Left lung (tissue), 10 donors: ENCODE results near the gene RFX4. TPM values are rescaled to one million over a fixed set of nuclear protein-coding genes. Genes with fewer than 3 reads are reported as not detected.
"Not testable (repeated sequence)": the region's sequence is repeated elsewhere in the genome, so short reads cannot be mapped to it uniquely, and the experiment has no call there.

Experiments used
- ATAC-seq: fragments of 200-7000 bp; cut with Tn5 transposase; one replicate; pipeline ENCODE4 v1.9.1; 2020; ENCODE audit warnings: moderate library complexity
- DNase-seq, 4 donors: peaks; one replicate each; pipeline ENCODE4 v3.0.0-alpha.2; 2013 to 2020
- H3K27ac ChIP-seq, 2 donors: fragments of 200-600 bp; sonication (generic) in 1 of 2; one replicate each; pipeline versions ENCODE4 v1.5.0 to v1.8.0; 2020 to 2021
- H3K27me3 ChIP-seq, 2 donors: fragments of 200-600 bp; sonication (generic) in 1 of 2; one replicate each; pipeline versions ENCODE4 v1.5.0 to v1.8.0; 2020 to 2021
- H3K36me3 ChIP-seq, 2 donors: fragments of 200-600 bp; sonication (generic) in 1 of 2; one replicate each; pipeline versions ENCODE4 v1.5.0 to v1.8.0; 2020 to 2021
- H3K4me1 ChIP-seq, 2 donors: fragments of 200-600 bp; one replicate each; pipeline ENCODE4 v1.8.0; 2021
- H3K4me3 ChIP-seq, 2 donors: fragments of 200-600 bp; sonication (generic) in 1 of 2; one replicate each; pipeline versions ENCODE4 v1.5.0 to v1.8.0; 2020 to 2021; ENCODE audit warnings: mild to moderate bottlenecking in 1 of 2
- H3K9me3 ChIP-seq, 2 donors: fragments of 200-600 bp; sonication (generic) in 1 of 2; one replicate each; pipeline versions ENCODE4 v1.5.0 to v1.8.0; 2020 to 2021
- intact Hi-C, 2 donors: fragments of 100-400 bp; cut with DNase I; formaldehyde crosslinking; loops; one replicate each; pipeline versions ENCODE4 v1.11.2 to v1.14.2; 2022
- polyA plus RNA-seq, 6 donors: library from polyadenylated mRNA; unstranded; fragments of 120-200 nt; gene quantifications; one replicate each; pipeline ENCODE4 v1.2.1, GENCODE V29; 2013; ENCODE audit not compliant: insufficient read length in 6 of 6
- total RNA-seq, 2 donors: library from RNA; stranded (reverse); fragmentation: NEBNext Ultra II Directional; extraction: Animal tissue kit (Norgen Biotek cat#: 25700); gene quantifications; one replicate each; pipeline ENCODE4 v1.2.1, GENCODE V29; 2021
- TF ChIP-seq, protein P1 (sequence below), 2 donors: fragments of 200-600 bp; sonication (generic) in 1 of 2; IDR thresholded peaks; one replicate each; pipeline versions ENCODE4 v1.5.0 to v1.8.0; 2021; ENCODE audit warnings: antibody characterized with exemption in 2 of 2
- donor health status: DM: no; HTN: yes; CAD: no.
- donor health status: DM: no; HTN: no; CAD: no.

The RFX4 gene
- total and polyA plus RNA-seq, 8 donors: 0.09 TPM; not detected in 7

DNA sequence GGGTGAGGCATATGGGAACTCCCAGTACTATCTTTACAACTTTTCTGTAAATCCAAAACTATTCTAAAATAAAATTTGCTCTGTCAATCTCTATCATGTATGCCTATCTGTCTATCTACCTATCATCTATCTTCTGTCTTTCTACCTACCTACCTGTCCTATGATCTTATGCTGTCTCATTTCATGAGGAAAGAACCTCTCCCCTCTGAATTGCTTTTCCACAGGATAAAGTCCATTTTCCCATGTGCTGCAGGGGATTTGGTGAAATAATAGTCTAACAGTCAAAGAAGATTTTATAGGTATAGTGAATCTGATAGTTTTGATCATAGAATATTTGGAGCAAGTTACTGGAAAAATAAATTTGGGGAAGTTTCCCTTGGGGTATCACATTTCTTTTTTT, 104.9 kb downstream of the RFX4 start:
- intact Hi-C loops: no loop called here
- Histone ChIP-seq H3K27me3 (no peaks in the 10 kb centered on the region), H3K4me1 (no peaks in the 10 kb centered on the region), H3K27ac (no peak overlapping the region), H3K9me3 (no peaks in the 10 kb centered on the region), H3K4me3 (no peak overlapping the region), H3K36me3 (no peaks in the 10 kb centered on the region)
- no peak for DNase-seq
- TF ChIP-seq, protein P1, sequence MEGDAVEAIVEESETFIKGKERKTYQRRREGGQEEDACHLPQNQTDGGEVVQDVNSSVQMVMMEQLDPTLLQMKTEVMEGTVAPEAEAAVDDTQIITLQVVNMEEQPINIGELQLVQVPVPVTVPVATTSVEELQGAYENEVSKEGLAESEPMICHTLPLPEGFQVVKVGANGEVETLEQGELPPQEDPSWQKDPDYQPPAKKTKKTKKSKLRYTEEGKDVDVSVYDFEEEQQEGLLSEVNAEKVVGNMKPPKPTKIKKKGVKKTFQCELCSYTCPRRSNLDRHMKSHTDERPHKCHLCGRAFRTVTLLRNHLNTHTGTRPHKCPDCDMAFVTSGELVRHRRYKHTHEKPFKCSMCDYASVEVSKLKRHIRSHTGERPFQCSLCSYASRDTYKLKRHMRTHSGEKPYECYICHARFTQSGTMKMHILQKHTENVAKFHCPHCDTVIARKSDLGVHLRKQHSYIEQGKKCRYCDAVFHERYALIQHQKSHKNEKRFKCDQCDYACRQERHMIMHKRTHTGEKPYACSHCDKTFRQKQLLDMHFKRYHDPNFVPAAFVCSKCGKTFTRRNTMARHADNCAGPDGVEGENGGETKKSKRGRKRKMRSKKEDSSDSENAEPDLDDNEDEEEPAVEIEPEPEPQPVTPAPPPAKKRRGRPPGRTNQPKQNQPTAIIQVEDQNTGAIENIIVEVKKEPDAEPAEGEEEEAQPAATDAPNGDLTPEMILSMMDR (IDR thresholded peaks at IDR 0.05): no peak
- no peak for ATAC-seq

DNA sequence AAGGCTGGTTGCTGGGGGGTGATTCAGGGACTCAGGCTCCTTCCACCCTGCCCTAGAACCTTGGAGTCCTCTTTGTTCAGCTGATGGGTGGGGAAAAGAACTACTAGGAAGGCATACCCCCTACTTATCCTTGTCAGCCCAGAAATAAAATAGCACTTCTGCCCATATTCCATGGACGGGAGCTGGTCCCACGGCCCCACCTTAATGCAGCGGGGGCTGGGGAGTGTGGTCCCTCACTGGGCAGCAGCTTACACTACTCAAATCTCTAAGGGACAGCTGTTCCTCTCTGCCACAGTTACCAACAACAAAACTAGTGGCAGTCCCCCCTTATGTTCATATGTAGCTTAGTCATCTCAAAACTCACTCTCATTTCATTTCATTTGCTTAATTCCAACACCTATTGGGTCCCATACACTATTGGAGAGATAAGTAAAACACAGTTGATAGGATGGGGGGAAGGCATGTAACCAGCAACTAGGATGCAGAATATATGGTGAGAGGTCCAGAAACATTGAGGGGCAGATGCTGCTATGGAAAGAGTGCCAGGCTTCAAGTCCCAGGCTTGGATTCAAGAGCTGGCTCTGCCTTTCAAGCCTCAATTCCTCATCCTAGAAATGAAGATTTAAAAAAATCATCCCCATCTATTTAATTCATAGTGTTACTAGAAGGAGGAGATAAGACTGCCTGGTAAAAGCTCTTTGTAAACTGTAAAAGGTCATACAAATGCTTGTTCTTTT, 107.9 kb downstream of the RFX4 start:
- no peaks in the 10 kb centered on the region for H3K36me3 ChIP-seq
- intact Hi-C loops: no loop called here
- no peak for DNase-seq
- no peaks in the 10 kb centered on the region for H3K27me3 ChIP-seq
- TF ChIP-seq, protein P1 (IDR thresholded peaks at IDR 0.05): no peak
- no peaks in the 10 kb centered on the region for H3K9me3 ChIP-seq
- H3K27ac ChIP-seq: no peak overlapping the region
- no peak for ATAC-seq
- no peak overlapping the region for H3K4me3 ChIP-seq
- H3K4me1 ChIP-seq: no peaks in the 10 kb centered on the region

GRCh38 chr12:106692033-106692432, 109.2 kb downstream of the RFX4 start:
- H3K9me3 ChIP-seq, intact Hi-C loops, H3K36me3 ChIP-seq, H3K27ac ChIP-seq, H3K4me3 ChIP-seq, ATAC-seq, DNase-seq, H3K27me3 ChIP-seq, H3K4me1 ChIP-seq: not testable (repeated sequence)

DNA sequence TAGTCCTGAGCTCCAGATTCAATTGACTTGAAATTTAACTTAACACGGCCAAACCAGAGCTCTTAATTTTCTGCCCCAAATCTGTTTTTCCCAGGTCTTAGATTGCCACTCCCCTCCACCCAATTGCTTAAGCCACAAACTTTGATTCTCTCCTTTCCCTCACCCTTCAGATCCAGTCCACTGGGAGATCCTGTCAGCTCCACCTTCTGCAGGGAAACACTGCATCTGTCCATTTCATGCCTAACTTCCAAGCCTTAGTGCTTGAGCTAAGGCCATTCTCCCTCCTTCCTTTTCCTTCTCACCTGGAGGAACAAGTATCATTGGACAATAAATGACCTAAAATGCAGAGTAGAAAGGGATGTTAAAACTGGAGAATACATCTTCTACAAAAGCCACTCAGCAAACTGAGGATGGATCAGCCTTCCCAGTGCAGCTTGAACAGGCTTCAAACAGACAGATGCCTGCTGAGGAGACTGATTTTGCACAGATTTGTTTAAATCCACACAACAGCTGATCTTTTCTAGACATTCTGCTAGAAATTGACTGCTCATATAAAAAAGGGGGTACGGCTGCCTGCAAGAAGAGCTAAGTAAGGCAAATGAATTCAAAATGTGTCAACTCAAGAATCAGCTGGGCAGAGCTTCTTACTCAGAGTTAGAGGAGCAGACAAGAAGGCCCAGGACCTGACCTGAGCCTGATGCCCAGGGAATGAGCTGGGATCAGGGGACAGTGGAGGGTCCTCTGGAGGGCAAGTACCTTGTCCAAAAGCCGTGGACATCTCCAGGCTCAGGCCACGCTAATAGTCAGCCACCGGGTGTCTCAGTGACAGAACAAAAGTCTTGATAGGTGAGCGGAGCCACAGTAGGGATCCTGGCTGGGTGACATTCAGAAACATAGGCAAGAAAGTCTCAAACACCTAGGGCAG, 110.4 kb downstream of the RFX4 start:
- Histone ChIP-seq H3K4me3 (no peak overlapping the region), H3K36me3 (no peaks in the 10 kb centered on the region), H3K27ac (no peak overlapping the region), H3K9me3 (no peaks in the 10 kb centered on the region), H3K27me3 (no peaks in the 10 kb centered on the region), H3K4me1 (no peaks in the 10 kb centered on the region)
- ATAC-seq: no peak
- no peak for DNase-seq
- TF ChIP-seq, protein P1 (IDR thresholded peaks at IDR 0.05): no peak
- intact Hi-C loops: no loop called here

GRCh38 chr12:106696071-106696470, 113.3 kb downstream of the RFX4 start:
- no peak overlapping the region for H3K27ac ChIP-seq
- TF ChIP-seq, protein P1 (IDR thresholded peaks at IDR 0.05): no peak
- H3K27me3 ChIP-seq: no peaks in the 10 kb centered on the region
- intact Hi-C loops: no loop called here
- H3K4me3 ChIP-seq: no peak overlapping the region
- ATAC-seq: no peak
- H3K36me3 ChIP-seq: no peaks in the 10 kb centered on the region
- DNase-seq: no peak
- peaks cover 0 to 7% of the 10 kb centered on the region in 2 donors for H3K9me3 ChIP-seq
- no peaks in the 10 kb centered on the region for H3K4me1 ChIP-seq
